GM23338 (cell line): ENCODE results near the gene ARG2. TPM values are rescaled to one million over a fixed set of nuclear protein-coding genes. Genes with fewer than 3 reads are reported as not detected.
A peak's percentile ranks its signal among the peaks of the same experiment; 100 is the strongest.

Experiments used
- ATAC-seq: fragments of 200-7000 bp; cut with Tn5 transposase; 3 replicates; pipeline ENCODE4 v1.9.1; 2020
- DNase-seq: peaks from one replicate; pipeline ENCODE4 v3.0.0-alpha.2; 2015; ENCODE audit warnings: low spot score
- H2AFZ ChIP-seq: fragments of 200-600 bp; sonication (generic); 2 replicates; pipeline ENCODE4 v1.8.0; 2016; ENCODE audit warnings: antibody characterized with exemption, mild to moderate bottlenecking, moderate library complexity
- H3F3A ChIP-seq: fragments of 200-600 bp; sonication (generic); replicated peaks from 2 replicates; pipeline ENCODE4 v1.8.0; 2017; ENCODE audit warnings: antibody characterized with exemption, mixed run types, low read depth
- H3K27ac ChIP-seq: fragments of 200-600 bp; sonication (generic); 2 replicates; pipeline ENCODE4 v1.6.1; 2016; ENCODE audit warnings: low read depth
- H3K27me3 ChIP-seq: fragments of 200-600 bp; sonication (generic); 2 replicates; pipeline ENCODE4 v1.8.0; 2016; ENCODE audit warnings: mild to moderate bottlenecking, mixed run types, moderate library complexity; ENCODE audit not compliant: insufficient read depth
- H3K36me3 ChIP-seq: fragments of 200-600 bp; sonication (generic); 2 replicates; pipeline ENCODE4 v1.8.0; 2016; ENCODE audit warnings: mild to moderate bottlenecking; ENCODE audit not compliant: insufficient read depth
- H3K4me1 ChIP-seq: fragments of 200-600 bp; sonication (generic); 2 replicates; pipeline ENCODE4 v1.8.0; 2016; ENCODE audit warnings: mild to moderate bottlenecking, moderate library complexity; ENCODE audit not compliant: insufficient read depth
- H3K4me2 ChIP-seq: fragments of 200-600 bp; sonication (generic); 2 replicates; pipeline ENCODE4 v1.7.1; 2017; ENCODE audit warnings: mixed run types
- H3K4me3 ChIP-seq: fragments of 200-600 bp; sonication (generic); 2 replicates; pipeline ENCODE4 v1.6.1; 2016; ENCODE audit warnings: mixed run types
- H3K79me2 ChIP-seq: fragments of 200-600 bp; sonication (generic); replicated peaks from 2 replicates; pipeline ENCODE4 v1.8.0; 2017; ENCODE audit warnings: mild to moderate bottlenecking; ENCODE audit not compliant: insufficient read depth
- H3K9me2 ChIP-seq: fragments of 200-600 bp; sonication (generic); 2 replicates; pipeline ENCODE4 v1.8.0; 2017; ENCODE audit not compliant: insufficient read depth
- H4K20me1 ChIP-seq: fragments of 200-600 bp; sonication (generic); replicated peaks from 2 replicates; pipeline ENCODE4 v1.8.0; 2017; ENCODE audit warnings: mild to moderate bottlenecking; ENCODE audit not compliant: insufficient read depth
- H3K27ac Mint-ChIP-seq: 2 replicates; pipeline ENCODE4 v1.8.0; 2020; ENCODE audit warnings: inconsistent platforms, mild to moderate bottlenecking, moderate library complexity, mixed read lengths
- H3K27me3 Mint-ChIP-seq: 3 replicates; pipeline ENCODE4 v1.8.0; 2022; ENCODE audit warnings: low read depth, mild to moderate bottlenecking, moderate library complexity, mixed read lengths, inconsistent platforms; ENCODE audit not compliant: insufficient read depth, poor library complexity
- H3K36me3 Mint-ChIP-seq: 3 replicates; pipeline ENCODE4 v1.8.0; 2021; ENCODE audit warnings: low read depth, mild to moderate bottlenecking, inconsistent platforms, moderate library complexity, mixed read lengths
- H3K4me1 Mint-ChIP-seq: 3 replicates; pipeline ENCODE4 v1.8.0; 2020; ENCODE audit warnings: mild to moderate bottlenecking, inconsistent platforms, mixed read lengths
- H3K4me3 Mint-ChIP-seq: 3 replicates; pipeline ENCODE4 v1.8.0; 2021; ENCODE audit warnings: moderate library complexity, mild to moderate bottlenecking, inconsistent platforms, mixed read lengths
- H3K9me3 Mint-ChIP-seq: 3 replicates; pipeline ENCODE4 v1.8.0; 2020; ENCODE audit warnings: moderate library complexity, mild to moderate bottlenecking, inconsistent platforms, mixed read lengths
- CREB1 ChIP-seq: fragments of 250-450 bp; sonication (Bioruptor Pico); IDR thresholded peaks from 2 replicates; pipeline ENCODE4 v1.5.0; 2020; ENCODE audit warnings: low read depth, mild to moderate bottlenecking, moderate library complexity
- CTCF ChIP-seq, 2 experiments: fragments of 200-600 bp in 1 of 2; sonication (generic) in 1 of 2; conservative IDR thresholded peaks; 2 replicates each; pipeline versions ENCODE4 v1.5.1 to v1.6.1; 2016 to 2017; ENCODE audit warnings: antibody characterized with exemption in 2 of 2, low read depth in 2 of 2, mild to moderate bottlenecking in 2 of 2, moderate library complexity in 1 of 2
- ETS1 ChIP-seq: IDR thresholded peaks from 2 replicates; pipeline ENCODE4 v1.6.1; 2016; ENCODE audit warnings: antibody characterized with exemption
- JUNB ChIP-seq: IDR thresholded peaks from one replicate; pipeline ENCODE4 v1.6.1; 2016; ENCODE audit warnings: antibody characterized with exemption; ENCODE audit not compliant: unreplicated experiment
- NANOG ChIP-seq: IDR thresholded peaks from 2 replicates; pipeline ENCODE4 v1.6.1; 2016; ENCODE audit warnings: antibody characterized with exemption, borderline replicate concordance
- POLR2AphosphoS5 ChIP-seq: IDR thresholded peaks from 2 replicates; pipeline ENCODE4 v1.6.1; 2016; ENCODE audit warnings: antibody characterized with exemption, low read depth
- REST ChIP-seq: IDR thresholded peaks from one replicate; pipeline ENCODE4 v1.6.1; 2018; ENCODE audit warnings: antibody characterized with exemption; ENCODE audit not compliant: unreplicated experiment
- polyA plus RNA-seq: library from polyadenylated mRNA; unstranded; fragments of >200 nt; fragmentation: Nextera tagmentation; extraction: Ambion mirVana; gene quantifications from 2 replicates; pipeline ENCODE4 v1.2.1, GENCODE V29; 2016
- total RNA-seq: library from RNA; depleted of rRNA; stranded (reverse); fragments of >200 nt; shearing (Covaris generic); gene quantifications from 2 replicates; pipeline ENCODE4 v1.2.3, GENCODE V29; 2014

ARG2 gene
- total and polyA plus RNA-seq, 2 experiments from 2014 or later, result 42.7 to 69.4 TPM

- Histone ChIP-seq H3K27ac (peak overlapping the region; percentile 97), H3K9me2 (no peaks in the 10 kb centered on the region), H3F3A (peaks cover 15% of the 10 kb centered on the region), H3K4me2 (peak overlapping the region; percentile 76), H3K36me3 (peaks cover 19% of the 10 kb centered on the region), H3K27me3 (no peaks in the 10 kb centered on the region), H3K4me3 (peak overlapping the region; percentile 88), H3K4me1 (peaks cover 11% of the 10 kb centered on the region), H4K20me1 (peaks cover 28% of the 10 kb centered on the region), H2AFZ (peak overlapping the region; percentile 92), H3K79me2 (peaks cover 53% of the 10 kb centered on the region)
- Mint-ChIP-seq H3K27me3 (peaks cover 8% of the 10 kb centered on the region), H3K27ac (peak overlapping the region; percentile 82), H3K4me1 (peaks cover 17% of the 10 kb centered on the region), H3K36me3 (peaks cover 31% of the 10 kb centered on the region), H3K9me3 (no peaks in the 10 kb centered on the region), H3K4me3 (peak overlapping the region; percentile 92)
- DNase-seq (peak; percentile 88), ATAC-seq (peak; percentile 87)
- TF ChIP-seq POLR2AphosphoS5 (no peak), CTCF (conservative IDR thresholded peaks at IDR 0.05; ENCODE audit: low read depth in 2 of 2) (peak; percentile 13 to 37; a peak in 3 of 4 replicates), NANOG (no peak)
Observed at GRCh38 chr14:67674139-67674479, 54.4 kb downstream of the ARG2 start.

GRCh38 chr14:67674480-67675218 lies 54.9 kb downstream of the ARG2 start, which contains the start of gene VTI1B:
Gene VTI1B, minus strand, starts transcription at chr14:67674632. Its CDS starts 143 bp downstream, at chr14:67674489.
- peak within 1 kb of the TSS; percentile 88 for H3K4me3 ChIP-seq
- DNase-seq (peak; percentile 93), ATAC-seq (peak; percentile 92)
- no peaks in the 10 kb centered on the region for H3K9me2 ChIP-seq
- no peaks in the 10 kb centered on the region for H3K9me3 Mint-ChIP-seq
- H3K4me1 Mint-ChIP-seq, result peaks cover 15% of the 10 kb centered on the region
- H3K4me2 ChIP-seq, result peak within 1 kb of the TSS; percentile 76
- peaks cover 8% of the 10 kb centered on the region for H3K27me3 Mint-ChIP-seq
- no peaks in the 10 kb centered on the region for H3K27me3 ChIP-seq
- peaks cover 31% of the 10 kb centered on the region for H3K36me3 Mint-ChIP-seq
- H3K36me3 ChIP-seq, result peaks cover 22% of the 10 kb centered on the region
- peaks cover 15% of the 10 kb centered on the region for H3F3A ChIP-seq
- peaks cover 11% of the 10 kb centered on the region for H3K4me1 ChIP-seq
- peak within 1 kb of the TSS; percentile 92 for H2AFZ ChIP-seq
- H3K4me3 Mint-ChIP-seq, result peak within 1 kb of the TSS; percentile 92
- peak within 1 kb of the TSS; percentile 97 for H3K27ac ChIP-seq
- H4K20me1 ChIP-seq, result peaks cover 33% of the 10 kb centered on the region
- H3K27ac Mint-ChIP-seq, result peak within 1 kb of the TSS; percentile 94
- peaks cover 52% of the 10 kb centered on the region for H3K79me2 ChIP-seq
- TF ChIP-seq REST (no peak), POLR2AphosphoS5 (peak; percentile 75), CTCF (conservative IDR thresholded peaks at IDR 0.05; ENCODE audit: low read depth in 2 of 2) (peak in 1 of 2 experiments; percentile 22; a peak in 1 of 4 replicates), JUNB (no peak), CREB1 (CRISPR knock-in tag) (peak; percentile 56), ETS1 (peak; percentile 82)
